Measurements from ENCODE around the gene DES.
A peak's percentile ranks its signal among the peaks of the same experiment; 100 is the strongest.

Gene DES

GRCh38 chr2:219402665-219403515 lies 15.3 kb upstream of the DES start:
- DNase-seq (ENCODE audit: low read depth, low spot score): peak; percentile 42
- H3K4me3 ChIP-seq (ENCODE audit: low read depth, low read length): no peak overlapping the region
- CTCF ChIA-PET: interaction anchor here (0.6 to 16.3 kb wide), 48 partner anchors 10 to 1739 kb away, joined by 3 to 887 read pairs (median 9); partner anchors contain the start of genes CHPF, DES, DNPEP and GMPPA
- peak; percentile 85 for TF ChIP-seq CTCF (IDR thresholded peaks at IDR 0.05; ENCODE audit: insufficient read depth, low read length, missing control alignments)
- POLR2A ChIA-PET: interaction anchor here (1.1 to 1.4 kb wide), 2 partner anchors 36 to 127 kb away, joined by 3 read pairs; no protein-coding TSS in a partner anchor

GRCh38 chr2:219403861-219404260 lies 14.3 kb upstream of the DES start:
- no peak for TF ChIP-seq CTCF (IDR thresholded peaks at IDR 0.05; ENCODE audit: insufficient read depth, low read length, missing control alignments)
- DNase-seq (ENCODE audit: low read depth, low spot score): no peak
- ChIA-PET CTCF (interaction anchor here (0.6 to 16.3 kb wide), 37 partner anchors 8 to 1740 kb away, joined by 3 to 887 read pairs (median 12); partner anchors contain the start of genes CHPF, DES, DNPEP and GMPPA), POLR2A (interaction anchor here (1.1 to 1.4 kb wide), 2 partner anchors 35 to 126 kb away, joined by 3 read pairs; no protein-coding TSS in a partner anchor)
- no peak overlapping the region for H3K4me3 ChIP-seq (ENCODE audit: low read depth, low read length)

- ChIA-PET CTCF (interaction anchor here (0.7 to 16.3 kb wide), 32 partner anchors 8 to 285 kb away, joined by 3 to 887 read pairs (median 11); partner anchors contain the start of genes CHPF, DES, DNPEP and GMPPA), POLR2A (no interaction called here)
- no peak for TF ChIP-seq CTCF (IDR thresholded peaks at IDR 0.05; ENCODE audit: insufficient read depth, low read length, missing control alignments)
- H3K4me3 ChIP-seq (ENCODE audit: low read depth, low read length): no peak overlapping the region
- DNase-seq (ENCODE audit: low read depth, low spot score): no peak
Observed at GRCh38 chr2:219404291-219404910, 13.8 kb upstream of the DES start.

GRCh38 chr2:219404954-219405353 lies 13.2 kb upstream of the DES start:
- CTCF ChIA-PET: interaction anchor here (0.7 to 16.3 kb wide), 28 partner anchors 8 to 285 kb away, joined by 3 to 887 read pairs (median 15); partner anchors contain the start of genes CHPF, DES, DNPEP and GMPPA
- POLR2A ChIA-PET: no interaction called here
- no peak overlapping the region for H3K4me3 ChIP-seq (ENCODE audit: low read depth, low read length)
- TF ChIP-seq CTCF (IDR thresholded peaks at IDR 0.05; ENCODE audit: insufficient read depth, low read length, missing control alignments): no peak
- no peak for DNase-seq (ENCODE audit: low read depth, low spot score)

GRCh38 chr2:219405451-219405850 lies 12.7 kb upstream of the DES start:
- TF ChIP-seq CTCF (IDR thresholded peaks at IDR 0.05; ENCODE audit: insufficient read depth, low read length, missing control alignments): peak; percentile 55
- DNase-seq (ENCODE audit: low read depth, low spot score): no peak
- ChIA-PET CTCF (interaction anchor here (0.9 to 16.3 kb wide), 20 partner anchors 10 to 285 kb away, joined by 3 to 887 read pairs (median 24); partner anchors contain the start of genes DES, DNPEP, GMPPA and SPEG), POLR2A (no interaction called here)
- H3K4me3 ChIP-seq (ENCODE audit: low read depth, low read length): no peak overlapping the region

Data from AG04449 (cell line).